Activated CD8-positive, alpha-beta memory T cell treated with anti-CD3 and anti-CD28 coated beads, Interleukin-2, amount 50 U/mL, for 1 hour (primary cell): Measurements from ENCODE around the gene TMTC1.
"Not testable (repeated sequence)": the region's sequence is repeated elsewhere in the genome, so short reads cannot be mapped to it uniquely, and the experiment has no call there.

Experiments
- DNase-seq: peaks from one replicate; pipeline ENCODE4 v3.0.0-alpha.2; 2020; ENCODE audit errors: extremely low read depth

Gene TMTC1

DNA sequence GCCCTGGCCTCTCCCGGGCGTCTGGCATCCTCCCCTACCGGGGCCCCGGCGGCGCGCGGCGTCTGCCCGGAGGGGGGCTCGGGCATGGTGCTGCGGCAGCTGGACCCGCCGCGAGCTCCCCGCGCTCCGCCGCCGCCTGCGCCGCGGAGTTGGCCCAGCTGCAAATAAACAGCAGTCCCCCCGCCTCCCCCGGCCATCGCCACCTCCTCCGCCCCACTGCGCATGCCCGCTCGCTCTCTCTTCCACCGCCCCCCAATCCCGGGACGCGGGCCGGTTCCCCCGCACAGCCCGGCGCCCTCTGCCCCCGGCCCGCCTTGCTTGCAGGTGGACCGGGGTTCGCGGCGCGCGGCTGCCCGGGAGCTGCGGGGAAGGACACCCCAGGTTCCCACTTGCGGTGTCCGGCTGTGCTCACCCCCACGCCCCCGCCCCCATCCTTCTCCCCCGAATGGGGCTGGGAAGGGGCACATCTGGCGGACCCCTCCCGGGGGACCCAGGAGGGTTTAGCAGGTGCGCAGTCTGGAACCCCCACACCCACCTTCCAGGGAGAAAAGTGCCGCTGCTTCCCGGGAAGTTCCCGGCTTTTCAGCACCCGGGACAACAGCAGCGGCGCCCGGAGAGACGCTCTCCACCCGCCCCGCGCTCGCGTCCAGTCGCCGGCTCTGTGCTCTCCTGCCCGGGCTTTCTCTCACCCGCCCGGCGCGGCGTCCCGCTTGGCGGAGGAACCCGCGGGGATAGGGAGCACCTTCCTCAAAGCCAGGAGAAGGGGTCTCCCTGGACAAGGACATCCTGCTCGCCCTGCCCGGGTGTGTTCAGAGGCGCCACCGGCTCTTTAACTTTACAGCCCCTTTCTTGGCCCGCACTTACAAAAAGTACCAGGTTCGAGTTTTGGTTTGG, at the start of gene TMTC1:
Gene TMTC1, minus strand, starts transcription at position 170 of the 894 bp plus-strand sequence. CDS start 191 bp downstream, outside the sequence.
- DNase-seq: no peak

DNA sequence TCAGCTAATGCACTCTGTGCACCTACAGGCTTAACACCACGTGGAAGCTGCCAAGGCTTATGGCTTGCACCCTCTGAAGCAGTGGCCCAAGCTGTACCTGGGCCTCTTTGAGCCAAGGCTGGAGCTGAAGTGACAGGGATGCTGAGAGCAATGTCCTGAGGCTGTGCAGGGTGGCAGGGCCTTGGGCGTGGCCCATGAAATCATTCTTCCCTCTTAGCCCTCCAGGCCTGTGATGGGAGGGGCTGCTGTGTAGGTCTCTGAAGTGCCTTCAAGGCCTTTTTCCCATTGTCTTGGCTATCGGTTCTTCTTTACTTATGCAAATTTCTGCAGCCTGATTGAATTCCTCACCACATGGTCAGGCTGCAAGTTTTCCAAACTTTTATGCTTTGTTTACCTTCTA, 47.4 kb upstream of the TMTC1 start:
- no peak for DNase-seq

DNA sequence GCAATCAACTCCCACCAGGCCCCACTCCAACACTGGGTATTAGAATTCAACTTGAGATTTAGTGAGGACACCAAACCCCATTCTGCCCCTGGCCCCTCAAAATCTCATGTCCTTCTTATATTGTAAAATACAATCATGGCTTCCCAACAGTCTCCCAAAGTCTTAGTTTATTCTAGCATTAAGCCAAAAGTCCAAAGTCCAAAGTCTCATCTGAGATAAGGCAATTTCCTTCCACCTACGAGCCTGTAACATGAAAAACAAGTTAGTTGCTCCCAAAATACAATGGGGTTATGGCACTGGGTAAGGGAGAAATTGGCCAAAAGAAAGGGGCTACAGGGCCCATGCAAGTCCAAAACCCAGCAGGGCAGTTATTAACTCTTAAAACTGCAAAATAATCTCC, 46.6 kb upstream of the TMTC1 start:
- no peak for DNase-seq

DNA sequence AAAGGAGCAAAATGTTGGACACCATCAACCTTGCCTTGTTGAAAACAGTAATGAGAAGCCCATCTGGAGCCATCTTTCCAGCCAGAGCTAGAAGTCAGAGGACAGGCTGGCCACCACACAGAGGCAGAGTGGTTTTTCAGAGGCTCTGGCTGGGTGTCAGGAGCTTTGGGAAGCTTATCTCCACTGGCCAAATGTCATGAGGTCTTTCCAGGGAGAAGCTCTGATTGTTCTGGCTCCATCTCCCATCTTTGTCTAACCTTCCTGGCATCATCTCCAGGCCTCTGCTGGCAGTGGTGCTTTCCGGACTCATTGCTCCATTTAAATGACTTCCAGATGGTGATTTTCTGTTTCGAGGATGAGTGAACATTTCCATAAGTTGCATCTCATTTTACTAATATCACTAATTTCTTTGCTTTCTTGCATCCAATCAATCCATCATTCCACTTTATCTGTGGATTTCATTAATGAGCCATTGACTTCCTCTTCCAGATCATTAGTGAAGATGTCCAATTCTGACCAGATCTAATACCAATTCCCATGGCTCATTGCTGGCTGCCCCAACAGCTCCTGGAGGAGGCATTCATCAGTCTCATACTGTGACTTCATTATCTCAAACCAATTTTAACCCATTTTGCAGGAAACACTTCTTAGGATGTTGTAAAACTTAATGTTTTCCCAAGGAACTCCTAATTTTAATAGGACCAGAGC, 35.3 kb upstream of the TMTC1 start:
- DNase-seq: no peak

DNA sequence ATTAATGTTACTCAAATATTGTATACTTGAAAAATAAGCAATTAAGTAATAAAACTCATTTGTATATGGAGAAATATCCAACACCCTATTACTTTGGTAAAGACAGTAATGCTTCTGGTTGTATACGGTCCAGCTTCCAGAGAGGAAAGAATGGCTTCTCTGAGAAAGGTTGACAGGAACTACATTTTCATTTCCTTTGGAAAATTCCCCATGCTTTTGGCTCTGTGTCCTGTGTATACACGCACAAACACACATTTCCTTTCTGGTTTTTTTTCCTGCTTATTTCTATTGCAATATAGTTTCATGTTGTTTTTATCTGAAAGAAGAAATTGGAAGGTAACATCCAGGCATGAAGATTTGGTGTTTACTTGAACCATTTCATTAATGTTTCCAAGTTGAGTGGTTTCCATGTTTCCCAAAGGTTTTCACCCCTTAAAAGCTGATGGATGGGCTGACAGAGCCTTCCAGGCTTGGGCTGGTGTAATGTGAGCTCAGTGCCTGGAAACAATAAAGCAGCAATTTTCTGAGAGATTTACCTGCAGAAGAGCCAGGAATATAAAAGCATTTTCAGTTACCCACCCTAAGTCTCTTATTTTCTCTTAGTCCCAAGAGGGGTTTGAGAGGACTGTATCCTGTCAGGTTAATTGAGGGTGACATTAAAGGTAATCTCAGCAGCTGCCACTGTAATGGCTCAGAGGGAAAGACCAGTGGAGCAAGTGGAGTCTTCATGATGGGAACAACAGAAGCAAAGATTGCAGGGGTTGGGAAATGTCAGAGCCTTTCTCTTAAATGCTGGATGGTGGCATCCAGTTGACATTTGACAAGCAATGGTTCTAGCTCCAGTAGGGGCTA, 33.4 kb upstream of the TMTC1 start:
- no peak for DNase-seq

DNA sequence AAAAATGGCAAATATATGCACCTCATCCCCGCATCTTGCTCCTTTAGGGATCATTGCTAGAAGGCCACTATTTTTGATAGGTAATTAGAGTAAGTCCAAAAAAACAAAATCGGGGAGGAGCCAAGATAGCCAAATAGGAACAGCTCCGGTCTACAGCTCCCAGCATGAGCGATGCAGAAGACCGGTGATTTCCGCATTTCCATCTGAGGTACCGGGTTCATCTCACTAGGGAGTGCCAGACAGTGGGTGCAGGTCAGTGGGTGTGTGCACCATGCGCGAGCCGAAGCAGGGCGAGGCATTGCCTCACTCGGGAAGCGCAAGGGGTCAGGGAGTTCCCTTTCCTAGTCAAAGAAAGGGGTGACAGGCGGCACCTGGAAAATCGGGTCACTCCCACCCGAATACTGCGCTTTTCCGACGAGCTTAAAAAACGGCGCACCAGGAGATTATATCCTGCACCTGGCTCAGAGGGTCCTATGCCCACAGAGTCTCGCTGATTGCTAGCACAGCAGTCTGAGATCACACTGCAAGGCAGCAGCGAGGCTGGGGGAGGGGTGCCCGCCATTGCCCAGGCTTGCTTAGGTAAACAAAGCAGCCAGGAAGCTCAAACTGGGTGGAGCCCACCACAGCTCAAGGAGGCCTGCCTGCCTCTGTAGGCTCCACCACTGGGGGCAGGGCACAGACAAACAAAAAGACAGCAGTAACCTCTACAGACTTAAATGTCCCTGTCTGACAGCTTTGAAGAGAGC, 26.0 kb upstream of the TMTC1 start:
- not testable (repeated sequence) for DNase-seq

DNA sequence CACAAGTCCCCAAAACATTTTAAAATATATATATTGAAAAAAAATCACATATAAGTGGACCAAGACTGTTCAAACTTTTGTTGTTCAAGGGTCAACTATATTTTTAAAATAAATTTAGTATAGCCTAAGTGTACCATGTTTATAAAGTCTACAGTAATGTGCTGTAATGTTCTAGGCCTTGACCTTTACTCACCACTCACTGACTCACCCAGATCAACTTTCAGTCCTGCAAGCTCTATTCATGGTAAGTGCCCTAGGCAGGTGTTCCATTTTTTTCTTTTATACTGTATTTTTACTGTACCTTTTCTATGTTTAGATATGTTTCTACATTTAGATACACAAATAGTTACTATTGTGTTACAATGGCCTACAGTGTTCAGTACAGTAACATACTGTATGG, 23.4 kb upstream of the TMTC1 start:
- DNase-seq: no peak

DNA sequence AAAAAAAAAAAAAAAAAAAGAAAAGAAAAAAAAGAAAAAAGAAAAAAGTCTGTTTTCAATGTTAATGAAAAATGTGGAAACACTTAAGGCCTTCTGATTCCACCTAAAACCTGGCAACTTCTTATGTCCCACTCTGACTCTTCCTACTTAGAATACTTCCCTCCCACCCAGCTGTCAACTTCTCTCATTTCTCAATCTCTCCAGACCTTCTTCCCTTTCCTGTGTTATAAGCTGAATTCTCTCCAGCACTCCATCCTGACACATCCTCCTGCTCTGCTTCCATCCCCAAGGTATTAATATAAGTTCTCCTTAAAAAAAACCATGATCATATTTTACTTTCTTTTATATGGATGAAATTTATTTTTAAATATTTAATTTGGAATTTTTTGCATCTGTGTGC, 20.3 kb upstream of the TMTC1 start:
- no peak for DNase-seq

DNA sequence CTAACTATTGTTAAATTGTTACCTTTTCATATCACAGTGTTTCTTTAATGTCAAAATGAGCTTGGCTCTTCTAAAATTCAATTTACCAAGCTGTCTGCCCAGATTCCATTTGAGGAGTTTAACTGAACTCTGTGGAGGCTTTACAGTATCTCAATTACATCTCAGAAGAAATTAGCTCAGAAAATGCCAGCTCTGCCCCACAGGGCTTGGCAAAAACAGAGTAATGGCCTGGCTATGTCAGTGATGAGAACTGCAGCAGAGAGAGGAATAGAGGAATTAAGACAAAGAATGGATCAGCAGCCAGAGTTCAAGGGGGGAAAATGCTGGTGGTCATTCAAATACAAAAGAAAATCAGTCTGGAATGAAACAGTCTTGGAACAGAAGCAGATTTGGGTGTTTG, 15.8 kb upstream of the TMTC1 start:
- DNase-seq: no peak

DNA sequence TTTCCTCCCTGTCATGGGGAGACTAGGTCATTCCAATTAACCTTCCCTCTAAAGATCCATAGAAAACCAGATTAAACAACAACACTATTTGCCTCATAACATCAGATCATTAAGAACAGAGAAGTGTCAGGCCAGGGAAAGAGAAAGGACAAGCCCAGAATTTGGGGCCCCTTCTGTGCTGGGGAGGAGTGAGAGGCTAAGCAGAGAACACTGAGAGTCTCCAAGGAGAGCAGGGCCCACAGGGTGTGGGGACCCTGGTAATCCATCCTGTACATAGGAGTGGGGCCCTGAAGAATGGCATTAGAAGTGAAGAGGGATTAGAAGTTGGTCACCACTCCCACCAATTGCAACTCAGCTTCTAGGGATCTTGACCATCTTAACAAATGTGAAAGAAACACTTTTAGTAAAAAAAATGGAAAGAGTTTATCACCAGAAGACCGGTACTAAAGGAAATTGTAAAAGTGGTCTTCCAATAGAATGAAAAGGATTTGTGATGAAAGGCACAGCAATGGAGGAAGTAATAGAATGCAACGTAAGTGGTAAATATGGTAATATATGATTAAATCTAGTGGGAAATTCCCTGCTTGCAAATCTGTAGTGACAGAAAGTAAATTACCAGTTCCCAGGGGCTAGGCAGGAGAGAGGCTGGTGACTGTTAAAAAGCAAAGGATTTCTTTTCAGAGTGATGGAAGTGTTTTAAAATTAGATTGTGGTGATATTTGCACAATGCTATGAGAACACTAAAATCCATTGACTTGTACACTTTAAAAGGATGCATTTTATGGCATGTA, 14.0 kb upstream of the TMTC1 start:
- DNase-seq: no peak

DNA sequence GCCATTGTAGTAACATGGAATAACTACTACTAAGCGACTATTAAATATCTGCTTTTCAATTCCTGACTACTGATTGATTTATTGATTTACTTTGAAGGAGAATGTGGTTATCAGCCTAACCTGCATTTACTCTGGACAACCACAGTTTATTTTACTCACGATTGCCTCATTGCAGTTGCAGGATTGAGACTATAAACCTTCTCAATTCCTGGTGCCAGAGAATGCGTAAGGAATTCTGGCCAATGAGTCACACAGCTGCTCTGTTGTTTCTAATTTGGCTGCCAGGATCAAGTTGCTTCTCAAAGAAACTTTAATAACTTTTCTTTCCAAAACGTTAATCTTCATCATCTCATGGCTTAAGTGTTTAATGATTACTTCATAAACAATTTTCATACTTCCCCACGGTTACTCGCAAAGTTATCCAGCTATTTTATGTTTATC, 13.1 kb upstream of the TMTC1 start:
- no peak for DNase-seq

DNA sequence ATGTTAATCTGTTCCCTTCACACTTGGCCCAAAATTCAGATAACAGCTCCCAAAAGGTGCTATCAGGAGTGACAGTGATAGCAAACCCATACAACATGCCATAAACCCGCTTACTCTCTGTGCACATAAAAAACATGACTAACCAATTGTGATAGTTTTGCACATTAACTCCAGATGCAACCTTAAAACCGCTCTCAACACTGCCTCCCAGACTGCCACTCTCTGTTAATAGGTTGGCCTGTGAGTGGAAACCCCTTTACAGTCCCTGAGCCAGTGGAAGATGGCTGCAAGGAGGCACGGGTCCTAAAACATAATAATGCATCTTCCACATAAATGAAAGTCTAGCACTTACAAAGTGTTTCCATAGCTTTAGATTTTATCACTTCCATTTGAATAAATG, 12.0 kb upstream of the TMTC1 start:
- DNase-seq: no peak

DNA sequence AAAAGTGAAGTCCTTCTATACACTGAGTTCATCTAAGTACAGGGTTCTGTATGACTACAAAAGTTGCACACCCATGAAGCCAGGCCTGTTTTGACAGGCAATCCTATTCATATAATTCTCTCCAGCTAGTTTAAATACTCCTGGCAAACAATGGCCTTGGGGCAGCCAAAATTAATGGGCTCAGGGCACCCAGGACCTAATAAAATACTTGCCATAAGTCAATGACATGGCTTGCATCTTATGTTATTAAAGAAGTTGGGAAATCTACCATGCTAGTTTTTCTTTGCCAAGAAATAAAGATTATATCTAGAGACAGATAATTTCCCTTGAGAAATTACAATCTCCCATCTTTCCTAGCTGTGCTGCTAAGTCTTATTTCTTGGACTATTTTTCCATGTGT, 11.1 kb upstream of the TMTC1 start:
- DNase-seq: no peak

DNA sequence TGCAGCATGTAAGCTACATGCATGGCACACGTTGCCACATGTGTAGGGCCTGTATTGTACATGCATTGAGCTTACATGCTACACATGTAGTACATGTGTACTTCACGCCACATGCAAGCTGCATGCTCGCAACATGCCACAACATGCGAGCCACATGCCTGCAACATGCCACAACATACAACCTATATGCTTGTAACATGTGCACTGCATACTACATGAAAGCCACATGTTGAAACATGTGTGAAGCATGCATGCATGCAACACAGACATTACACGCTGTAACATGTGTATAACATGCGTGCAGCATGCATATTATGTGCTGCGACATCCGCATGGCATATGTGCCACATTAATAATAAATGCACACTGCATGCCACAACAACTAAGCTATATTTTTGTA, 9.1 kb upstream of the TMTC1 start:
- no peak for DNase-seq

DNA sequence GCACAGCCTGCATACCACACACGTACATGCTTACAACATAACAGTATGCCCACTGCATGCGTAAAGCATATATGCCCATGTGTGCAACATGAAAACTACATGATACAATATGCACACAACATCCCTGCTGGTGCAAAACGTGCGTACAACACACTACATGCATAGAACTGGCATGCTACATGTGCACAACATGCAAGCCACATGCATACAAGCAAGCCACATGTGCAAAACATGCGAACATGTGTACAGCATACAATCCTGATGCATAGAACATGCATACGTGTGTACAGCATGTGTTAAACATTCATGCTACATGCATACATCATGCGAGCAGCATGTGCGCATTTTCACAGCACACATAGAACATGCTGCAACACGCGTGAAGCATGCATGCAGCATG, 8.4 kb upstream of the TMTC1 start:
- no peak for DNase-seq

DNA sequence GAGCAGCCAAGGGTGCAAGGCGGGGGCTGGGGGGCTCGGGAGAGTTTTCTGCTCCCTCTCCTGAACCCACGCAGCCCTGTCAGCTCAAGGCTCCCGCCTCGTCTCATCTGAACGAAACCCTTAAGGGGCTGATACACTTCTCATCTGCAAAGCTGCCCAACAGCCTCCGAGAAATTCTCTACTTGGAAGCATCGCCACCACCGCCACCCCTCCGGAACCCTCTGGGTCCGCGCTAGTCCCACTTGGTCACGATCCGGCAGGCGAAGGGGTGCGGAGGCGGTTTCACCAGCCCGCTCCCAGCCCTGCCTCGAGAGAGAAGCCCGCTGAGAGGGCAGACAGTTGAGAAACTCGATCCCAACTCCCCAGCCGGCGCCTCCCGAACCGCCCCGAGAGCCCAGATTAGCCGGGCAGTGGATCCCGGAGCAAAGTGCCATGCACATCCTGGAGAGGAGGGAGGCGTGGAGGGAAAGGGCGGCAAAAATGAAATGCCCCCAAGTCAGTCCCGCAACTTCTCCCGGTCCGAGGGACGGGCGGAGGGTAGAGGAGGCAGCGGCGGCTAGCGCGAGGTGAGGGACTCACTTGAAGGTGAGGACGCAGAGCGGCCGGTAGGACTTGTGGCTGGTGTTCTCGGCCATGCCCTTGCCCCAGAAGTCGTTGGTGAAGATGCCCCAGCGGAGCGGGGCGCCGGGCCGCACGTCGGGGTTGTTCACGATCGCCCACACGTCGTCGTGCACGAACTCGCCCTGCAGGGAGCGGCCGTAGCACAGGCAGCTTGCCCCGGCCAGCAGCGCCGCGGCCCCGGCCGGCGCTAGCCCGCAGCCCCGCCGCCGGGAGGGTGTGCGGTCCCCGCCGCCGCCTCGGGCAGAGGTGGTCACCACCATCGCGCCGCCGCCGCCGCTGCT, 620 bp downstream of the TMTC1 start:
- no peak for DNase-seq

DNA sequence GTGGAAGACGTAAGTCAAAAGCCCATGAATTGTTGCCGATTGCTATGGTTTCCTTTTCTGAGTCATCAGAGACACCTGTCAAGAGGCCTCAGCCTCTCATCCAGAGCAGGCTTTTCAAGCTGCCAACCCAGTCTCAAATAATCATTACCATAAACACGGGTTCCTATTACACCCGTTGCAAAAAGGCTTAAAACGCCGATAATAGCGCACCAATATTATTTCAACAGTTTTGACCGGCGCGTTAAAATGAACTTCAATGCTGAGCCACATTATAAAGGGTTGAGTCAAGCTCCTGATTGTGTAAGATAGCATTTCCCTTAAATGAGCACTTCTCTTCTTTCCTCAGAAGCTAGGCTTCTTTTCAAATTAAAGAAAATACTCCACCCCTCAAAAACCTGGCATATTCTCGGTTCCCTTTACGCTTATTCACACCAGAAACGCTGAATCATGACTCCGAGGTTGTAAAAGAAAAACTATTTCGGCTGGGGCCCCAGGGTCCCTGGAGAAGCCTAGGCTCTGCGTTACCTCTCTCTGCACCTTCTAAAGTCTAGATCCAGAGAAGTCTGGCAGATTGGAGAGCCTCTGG, 1.4 kb downstream of the TMTC1 start:
- no peak for DNase-seq

DNA sequence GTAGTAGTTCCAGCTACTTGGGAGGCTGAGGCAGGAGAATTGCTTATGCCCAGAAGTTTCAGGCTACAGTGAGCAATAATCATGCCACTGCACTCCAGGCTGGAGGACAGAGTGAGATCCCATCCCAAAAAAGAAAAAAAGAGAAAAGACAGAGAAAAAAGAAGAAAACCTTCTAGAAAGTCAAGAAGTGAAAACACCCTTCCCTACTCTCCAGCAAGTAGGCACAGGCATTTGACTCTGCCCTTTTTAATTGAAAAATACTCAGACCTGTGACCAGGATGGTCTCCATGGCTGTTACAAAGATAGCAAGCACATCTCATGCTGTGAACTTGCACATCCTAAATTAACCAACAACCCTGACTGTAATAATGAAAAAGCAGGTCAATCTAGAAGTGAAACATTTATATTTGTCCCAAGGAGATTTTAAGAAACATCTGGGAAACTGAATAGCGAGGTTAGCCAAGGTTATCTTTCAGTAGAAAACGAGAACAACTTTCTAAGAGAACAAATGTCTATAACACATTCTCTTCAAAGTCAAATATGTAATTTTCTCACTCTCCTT, 2.0 kb downstream of the TMTC1 start:
- DNase-seq: no peak

DNA sequence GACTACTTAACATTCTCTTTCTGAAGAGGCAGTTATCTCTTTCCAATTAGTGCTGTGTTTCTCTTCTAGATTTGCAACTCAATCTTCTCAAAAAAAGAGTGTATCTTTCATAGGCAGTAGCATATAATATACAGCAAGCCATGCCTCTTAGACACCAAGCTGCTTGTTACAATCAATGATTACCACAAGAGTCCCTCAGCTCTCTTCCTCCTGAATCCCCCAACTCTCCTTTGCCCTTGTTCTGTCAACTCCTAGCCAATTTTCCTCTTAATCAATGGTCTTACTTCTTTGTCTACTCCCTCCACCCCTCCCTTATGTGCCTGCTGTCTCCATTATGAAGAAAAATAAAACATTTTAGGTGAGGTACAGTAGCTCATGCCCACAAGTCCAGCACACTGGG, 2.6 kb downstream of the TMTC1 start:
- DNase-seq: no peak
